CD4-positive, alpha-beta memory T cell (primary cell): ENCODE results near the gene HIF1AN. TPM values are rescaled to one million over a fixed set of nuclear protein-coding genes. Genes with fewer than 3 reads are reported as not detected.

ENCODE experiments used
- CTCF ChIA-PET: fragments of 350-600 bp; sonication (Branson Sonifier 250); formaldehyde crosslinking; loops from one replicate; lab custom pipeline; 2021; ENCODE audit warnings: inconsistent platforms; ENCODE audit not compliant: partially characterized antibody; lab: Charles Lee
- POLR2A ChIA-PET: fragments of 350-600 bp; sonication (Branson Sonifier 250); formaldehyde crosslinking; loops from one replicate; lab custom pipeline; 2021; ENCODE audit not compliant: partially characterized antibody; lab: Charles Lee
- DNase-seq, 5 donors: peaks; one replicate each; pipeline versions ENCODE4 v3.0.0 to v3.0.0-alpha.2; 2020 to 2022; ENCODE audit warnings: mixed read lengths in 1 of 5
- H3K27ac ChIP-seq: one replicate; pipeline ENCODE4 v1.7.0; 2013; ENCODE audit warnings: low read depth, low read length
- H3K27me3 ChIP-seq: 2 replicates; pipeline ENCODE4 v1.7.0; 2013; ENCODE audit warnings: mild to moderate bottlenecking, low read length, moderate library complexity; ENCODE audit not compliant: insufficient read depth
- H3K36me3 ChIP-seq: 2 replicates; pipeline ENCODE4 v1.7.0; 2013; ENCODE audit warnings: mild to moderate bottlenecking, low read length, moderate library complexity; ENCODE audit not compliant: insufficient read depth
- H3K4me1 ChIP-seq: 2 replicates; pipeline ENCODE4 v1.7.0; 2013; ENCODE audit warnings: mild to moderate bottlenecking, low read length, moderate library complexity; ENCODE audit not compliant: insufficient read depth
- H3K4me3 ChIP-seq, 2 donors: one replicate each; pipeline ENCODE4 v1.7.0; 2013; ENCODE audit warnings: low read length in 2 of 2, mild to moderate bottlenecking in 1 of 2
- H3K9me3 ChIP-seq, 2 donors: one replicate each; pipeline ENCODE4 v1.7.0; 2013; ENCODE audit warnings: low read length in 2 of 2, control low read depth in 1 of 2; ENCODE audit not compliant: control insufficient read depth in 1 of 2
- H3K27ac Mint-ChIP-seq, 7 donors: one replicate each; pipeline ENCODE4 v1.8.0; 2020 to 2021; ENCODE audit warnings: mixed read lengths in 7 of 7, mild to moderate bottlenecking in 6 of 7, inconsistent platforms in 3 of 7, moderate library complexity in 3 of 7
- H3K27me3 Mint-ChIP-seq, 2 donors: one replicate each; pipeline ENCODE4 v1.8.0; 2020 to 2021; ENCODE audit warnings: mixed read lengths in 2 of 2
- H3K36me3 Mint-ChIP-seq, 2 donors: one replicate each; pipeline ENCODE4 v1.8.0; 2020 to 2021; ENCODE audit warnings: mixed read lengths in 2 of 2, inconsistent platforms in 1 of 2, mild to moderate bottlenecking in 1 of 2
- H3K4me1 Mint-ChIP-seq, 4 donors: one replicate each; pipeline ENCODE4 v1.8.0; 2020 to 2021; ENCODE audit warnings: mixed read lengths in 4 of 4, mild to moderate bottlenecking in 1 of 4
- H3K4me3 Mint-ChIP-seq, 8 donors: one replicate each; pipeline ENCODE4 v1.8.0; 2020 to 2021; ENCODE audit warnings: mixed read lengths in 8 of 8, mild to moderate bottlenecking in 7 of 8, moderate library complexity in 6 of 8, inconsistent platforms in 3 of 8
- H3K9me3 Mint-ChIP-seq, 8 donors: one replicate each; pipeline ENCODE4 v1.8.0; 2020 to 2021; ENCODE audit warnings: mixed read lengths in 8 of 8, mild to moderate bottlenecking in 5 of 8, inconsistent platforms in 3 of 8, moderate library complexity in 1 of 8
- intact Hi-C: fragments of 100-400 bp; cut with micrococcal nuclease; formaldehyde crosslinking; loops from one replicate; pipeline ENCODE4 v1.15.1; 2023
- polyA plus RNA-seq, 2 donors: library from polyadenylated mRNA; unstranded; fragments of 300-500 nt; fragmentation: Illumina TruSeq; gene quantifications; one replicate each; pipeline ENCODE4 v1.2.3, GENCODE V29; 2021
- total RNA-seq, 2 experiments: library from RNA; stranded (reverse); gene quantifications; one replicate each; pipeline ENCODE4 v1.2.3, GENCODE V29; 2021

HIF1AN gene
- total and polyA plus RNA-seq, 4 experiments from 2014 or later, result 26.8 to 69.8 (median 53.2) TPM

- H3K27ac ChIP-seq, result peak overlapping the region; percentile 90
- peaks cover 36% of the 10 kb centered on the region for H3K36me3 ChIP-seq
- H3K27me3 ChIP-seq, result no peaks in the 10 kb centered on the region
- ChIA-PET POLR2A (interaction anchor here (0.6 to 1.7 kb wide), 5 partner anchors 7 to 796 kb away, joined by 3 to 9 read pairs (median 3); partner anchors contain the start of genes COX15, CUTC and HIF1AN), CTCF (interaction anchor here (0.6 to 5.3 kb wide), 8 partner anchors 7 to 347 kb away, joined by 3 to 34 read pairs (median 6); partner anchors contain the start of gene HIF1AN)
- peak overlapping the region; percentile 85 to 100 (median 100) for H3K4me3 Mint-ChIP-seq
- peaks cover 22 to 45% (median 31%) of the 10 kb centered on the region in 4 donors for H3K4me1 Mint-ChIP-seq
- peak overlapping the region; percentile 79 to 100 (median 98) for H3K27ac Mint-ChIP-seq
- no peaks in the 10 kb centered on the region for H3K27me3 Mint-ChIP-seq
- peak overlapping the region; percentile 87 to 100 for H3K4me3 ChIP-seq
- DNase-seq, result peak in 4 of 5 donors; percentile 22 to 67 (median 26)
- intact Hi-C loops, result no loop called here
- H3K4me1 ChIP-seq, result peaks cover 33% of the 10 kb centered on the region
- H3K36me3 Mint-ChIP-seq, result peaks cover 22 to 51% of the 10 kb centered on the region in 2 donors
- H3K9me3 Mint-ChIP-seq, result no peaks in the 10 kb centered on the region
- no peaks in the 10 kb centered on the region for H3K9me3 ChIP-seq
Observed at GRCh38 chr10:100528123-100528886, 7.4 kb upstream of the HIF1AN start.

GRCh38 chr10:100528921-100529474 lies 6.7 kb upstream of the HIF1AN start:
- peak in 2 of 5 donors; percentile 11 to 12 for DNase-seq
- Mint-ChIP-seq H3K27ac (peak overlapping the region; percentile 79 to 100 (median 99)), H3K4me1 (peaks cover 22 to 45% (median 31%) of the 10 kb centered on the region in 4 donors), H3K9me3 (no peaks in the 10 kb centered on the region), H3K27me3 (no peaks in the 10 kb centered on the region), H3K36me3 (peaks cover 17 to 44% of the 10 kb centered on the region in 2 donors), H3K4me3 (peak overlapping the region; percentile 85 to 100 (median 100))
- Histone ChIP-seq H3K36me3 (peaks cover 29% of the 10 kb centered on the region), H3K4me3 (peak overlapping the region; percentile 87 to 100), H3K4me1 (peaks cover 33% of the 10 kb centered on the region), H3K9me3 (no peaks in the 10 kb centered on the region), H3K27me3 (no peaks in the 10 kb centered on the region), H3K27ac (peak overlapping the region; percentile 90)
- CTCF ChIA-PET, result interaction anchor here (0.7 to 5.3 kb wide), 4 partner anchors 11 to 348 kb away, joined by 3 to 34 read pairs (median 25); no protein-coding TSS in a partner anchor
- intact Hi-C loops, result loop anchor here (1.0 kb wide), 1 partner anchor 18 kb away; no protein-coding TSS in a partner anchor
- POLR2A ChIA-PET, result interaction anchor here (0.6 to 1.7 kb wide), 2 partner anchors 17 to 797 kb away, joined by 3 to 9 read pairs; partner anchors contain the start of genes COX15 and CUTC

- CTCF ChIA-PET, result interaction anchor here (0.7 to 5.3 kb wide), 5 partner anchors 11 to 47 kb away, joined by 3 to 31 read pairs (median 6); no protein-coding TSS in a partner anchor
- peak within 1 kb of the TSS; percentile 79 to 100 (median 99) for H3K27ac Mint-ChIP-seq
- peaks cover 22% of the 10 kb centered on the region for H3K36me3 ChIP-seq
- peaks cover 14 to 38% of the 10 kb centered on the region in 2 donors for H3K36me3 Mint-ChIP-seq
- peak within 1 kb of the TSS; percentile 85 to 100 (median 100) for H3K4me3 Mint-ChIP-seq
- intact Hi-C loops, result loop anchor here (1.0 to 10.0 kb wide), 3 partner anchors 18 to 795 kb away; partner anchors contain the start of genes COX15, CUTC and LZTS2
- H3K9me3 ChIP-seq, result no peaks in the 10 kb centered on the region
- no peaks in the 10 kb centered on the region for H3K9me3 Mint-ChIP-seq
- no peaks in the 10 kb centered on the region for H3K27me3 ChIP-seq
- H3K4me3 ChIP-seq, result peak within 1 kb of the TSS; percentile 87 to 100
- H3K27me3 Mint-ChIP-seq, result no peaks in the 10 kb centered on the region
- peak within 1 kb of the TSS; percentile 90 for H3K27ac ChIP-seq
- POLR2A ChIA-PET, result interaction anchor here (1.2 to 1.7 kb wide), 2 partner anchors 11 to 18 kb away, joined by 3 to 9 read pairs; no protein-coding TSS in a partner anchor
- peaks cover 21 to 45% (median 30%) of the 10 kb centered on the region in 4 donors for H3K4me1 Mint-ChIP-seq
- H3K4me1 ChIP-seq, result peaks cover 34% of the 10 kb centered on the region
- peak; percentile 85 to 89 (median 86) for DNase-seq
Observed at GRCh38 chr10:100529475-100530298, 6.1 kb upstream of the HIF1AN start, which contains the start of gene NDUFB8. Gene NDUFB8 (minus strand): TSS chr10:100529871. CDS start chr10:100529851, 20 bp downstream.

- Histone ChIP-seq H3K4me3 (no peak overlapping the region), H3K27me3 (no peaks in the 10 kb centered on the region), H3K4me1 (peaks cover 48% of the 10 kb centered on the region), H3K36me3 (peaks cover 3% of the 10 kb centered on the region), H3K9me3 (no peaks in the 10 kb centered on the region), H3K27ac (no peak overlapping the region)
- H3K9me3 Mint-ChIP-seq, result no peaks in the 10 kb centered on the region
- intact Hi-C loops, result loop anchor here (10.0 kb wide), 2 partner anchors 463 to 797 kb away; partner anchors contain the start of genes COX15, CUTC and LZTS2
- DNase-seq, result no peak
- H3K36me3 Mint-ChIP-seq, result peaks cover 0 to 19% of the 10 kb centered on the region in 2 donors
- ChIA-PET CTCF (interaction anchor here (3.0 kb wide), 1 partner anchor 13 kb away, joined by 13 read pairs; no protein-coding TSS in a partner anchor), POLR2A (no interaction called here)
- peak overlapping the region in 1 of 8 donors; percentile 32 for H3K4me3 Mint-ChIP-seq
- peak overlapping the region in 1 of 7 donors; percentile 63 for H3K27ac Mint-ChIP-seq
- no peaks in the 10 kb centered on the region for H3K27me3 Mint-ChIP-seq
- peaks cover 19 to 37% (median 29%) of the 10 kb centered on the region in 4 donors for H3K4me1 Mint-ChIP-seq
Observed at GRCh38 chr10:100531761-100532160, 4.0 kb upstream of the HIF1AN start.

GRCh38 chr10:100534726-100535125 lies 1.0 kb upstream of the HIF1AN start:
- peaks cover 7% of the 10 kb centered on the region for H3K36me3 ChIP-seq
- no peak overlapping the region for H3K27ac ChIP-seq
- peaks cover 13 to 28% (median 21%) of the 10 kb centered on the region in 4 donors for H3K4me1 Mint-ChIP-seq
- intact Hi-C loops, result loop anchor here (1.0 to 10.0 kb wide), 5 partner anchors 293 to 912 kb away; partner anchors contain the start of genes COX15, CUTC, LZTS2 and SLC25A28
- peaks cover 17 to 24% of the 10 kb centered on the region in 2 donors for H3K36me3 Mint-ChIP-seq
- no peaks in the 10 kb centered on the region for H3K9me3 ChIP-seq
- H3K4me1 ChIP-seq, result peaks cover 41% of the 10 kb centered on the region
- CTCF ChIA-PET, result interaction anchor here (1.3 to 3.0 kb wide), 13 partner anchors 9 to 169 kb away, joined by 3 to 22 read pairs (median 5); no protein-coding TSS in a partner anchor
- H3K27me3 Mint-ChIP-seq, result no peaks in the 10 kb centered on the region
- H3K27me3 ChIP-seq, result no peaks in the 10 kb centered on the region
- no peaks in the 10 kb centered on the region for H3K9me3 Mint-ChIP-seq
- H3K4me3 Mint-ChIP-seq, result peak overlapping the region in 1 of 8 donors; percentile 40
- POLR2A ChIA-PET, result interaction anchor here (0.5 to 1.5 kb wide), 5 partner anchors 23 to 378 kb away, joined by 3 to 19 read pairs (median 4); partner anchors contain the start of gene SLF2
- H3K4me3 ChIP-seq, result no peak overlapping the region
- DNase-seq, result no peak
- peak overlapping the region in 1 of 7 donors; percentile 32 for H3K27ac Mint-ChIP-seq

GRCh38 chr10:100535338-100535714 lies 417 bp upstream of the HIF1AN start:
- Histone ChIP-seq H3K27me3 (no peaks in the 10 kb centered on the region), H3K9me3 (no peaks in the 10 kb centered on the region), H3K4me3 (peak overlapping the region in 1 of 2 donors; percentile 69), H3K36me3 (peaks cover 10% of the 10 kb centered on the region), H3K4me1 (peaks cover 36% of the 10 kb centered on the region), H3K27ac (peak overlapping the region; percentile 77)
- Mint-ChIP-seq H3K27me3 (no peaks in the 10 kb centered on the region), H3K4me1 (peaks cover 10 to 24% (median 16%) of the 10 kb centered on the region in 4 donors), H3K4me3 (no peak overlapping the region), H3K9me3 (no peaks in the 10 kb centered on the region), H3K27ac (no peak overlapping the region), H3K36me3 (peaks cover 18 to 22% of the 10 kb centered on the region in 2 donors)
- intact Hi-C loops, result loop anchor here (1.0 to 10.0 kb wide), 5 partner anchors 292 to 913 kb away; partner anchors contain the start of genes COX15, CUTC, LZTS2 and SLC25A28
- no peak for DNase-seq
- ChIA-PET CTCF (interaction anchor here (0.7 to 2.7 kb wide), 17 partner anchors 8 to 801 kb away, joined by 3 to 22 read pairs (median 5); partner anchors contain the start of gene SCD), POLR2A (interaction anchor here (0.8 to 1.9 kb wide), 14 partner anchors 8 to 455 kb away, joined by 3 to 19 read pairs (median 4); partner anchors contain the start of genes BLOC1S2 and SLF2)
